ELR (cell line): ENCODE measurements around the gene UBE3D.
A peak's percentile ranks its signal among the peaks of the same experiment; 100 is the strongest.

ENCODE experiments used
- DNase-seq: peaks from one replicate; pipeline ENCODE4 v3.0.0-alpha.2; 2015; ENCODE audit warnings: low read depth

Gene UBE3D, protein sequence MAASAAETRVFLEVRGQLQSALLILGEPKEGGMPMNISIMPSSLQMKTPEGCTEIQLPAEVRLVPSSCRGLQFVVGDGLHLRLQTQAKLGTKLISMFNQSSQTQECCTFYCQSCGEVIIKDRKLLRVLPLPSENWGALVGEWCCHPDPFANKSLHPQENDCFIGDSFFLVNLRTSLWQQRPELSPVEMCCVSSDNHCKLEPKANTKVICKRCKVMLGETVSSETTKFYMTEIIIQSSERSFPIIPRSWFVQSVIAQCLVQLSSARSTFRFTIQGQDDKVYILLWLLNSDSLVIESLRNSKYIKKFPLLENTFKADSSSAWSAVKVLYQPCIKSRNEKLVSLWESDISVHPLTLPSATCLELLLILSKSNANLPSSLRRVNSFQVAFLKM

DNA sequence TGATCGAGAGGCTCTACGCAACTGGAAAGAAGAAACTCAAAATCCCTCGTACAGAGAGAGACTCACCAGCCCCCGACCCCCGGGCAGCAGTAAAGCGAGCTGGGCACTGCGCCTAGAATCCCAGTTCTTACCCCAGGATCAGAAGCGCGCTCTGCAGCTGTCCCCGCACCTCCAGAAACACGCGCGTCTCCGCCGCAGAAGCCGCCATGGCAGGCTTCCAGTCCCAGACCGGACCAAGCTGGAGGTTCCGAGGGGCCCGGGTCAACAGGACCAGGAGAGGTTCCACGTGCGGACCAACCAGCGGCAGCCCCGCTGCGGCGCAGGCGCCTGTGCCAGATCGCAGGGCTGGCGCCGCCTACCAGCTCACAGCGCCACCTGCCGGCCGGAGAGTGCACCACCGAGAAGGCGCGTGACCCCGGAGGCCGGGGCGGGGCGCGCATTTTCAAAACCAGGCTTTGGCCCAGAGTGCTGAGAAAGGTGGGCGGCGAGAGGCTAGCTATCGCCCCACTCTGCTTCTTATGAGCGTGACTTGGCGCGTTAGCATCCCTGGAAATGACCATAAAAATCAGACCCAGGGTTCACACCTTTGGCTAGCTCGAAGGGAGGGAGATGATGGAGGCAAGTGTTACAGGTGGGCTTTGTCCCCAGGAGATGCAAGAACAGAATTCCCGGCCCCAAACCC, at the start of gene UBE3D:
Gene UBE3D (minus strand): TSS at position 331 of the 682 bp plus-strand sequence. CDS start 123 bp downstream, at position 208.
- DNase-seq, result peak; percentile 89

- DNase-seq, result peak; percentile 18
These were observed 48.5 kb upstream of the UBE3D start for GRCh38 chr6:83114164-83114563.

- DNase-seq, result no peak
These were observed 47.6 kb upstream of the UBE3D start for GRCh38 chr6:83113258-83113657.

DNA sequence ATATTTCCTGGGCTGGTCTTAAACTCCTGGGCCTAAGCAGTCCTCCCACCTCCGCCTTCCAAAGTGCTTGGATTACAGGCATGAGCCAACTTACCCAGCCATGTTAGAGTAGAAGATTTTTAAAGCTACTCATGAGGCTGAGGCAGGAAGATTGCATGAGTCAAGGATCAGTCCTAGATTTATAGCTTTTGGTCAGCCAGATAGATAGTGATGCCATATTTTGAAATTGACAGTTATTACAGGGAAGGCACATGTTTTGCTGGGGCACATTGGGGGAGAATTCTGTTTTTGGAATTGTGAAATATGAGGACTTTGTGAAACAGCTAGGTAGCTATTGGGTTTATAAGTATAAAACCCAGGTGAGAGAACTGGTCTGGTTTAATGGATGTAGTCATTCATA, 42.7 kb upstream of the UBE3D start:
- DNase-seq, result no peak

GRCh38 chr6:83098589-83098988, 32.9 kb upstream of the UBE3D start:
- DNase-seq, result no peak

- DNase-seq, result no peak
These were observed 32.0 kb upstream of the UBE3D start for GRCh38 chr6:83097675-83098074.

DNA sequence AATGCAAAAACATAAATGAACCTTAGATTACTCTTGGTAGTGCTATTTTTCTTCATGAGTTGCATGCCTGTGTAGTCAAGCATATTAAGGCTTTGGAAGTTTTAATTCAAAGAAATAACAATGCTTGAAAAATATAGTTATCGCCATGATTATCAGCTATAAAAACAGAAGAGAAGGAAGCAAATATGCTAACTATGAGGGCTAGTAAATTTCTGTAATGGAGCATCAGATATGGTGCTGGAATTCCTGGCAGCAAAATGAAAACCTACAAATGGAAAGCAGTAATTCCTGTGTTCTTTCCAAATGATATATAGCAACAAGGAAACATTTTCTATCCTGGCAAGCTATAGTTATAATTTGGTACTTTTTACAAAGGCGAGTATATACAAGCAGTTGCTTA, 31.6 kb upstream of the UBE3D start:
- no peak for DNase-seq

DNA sequence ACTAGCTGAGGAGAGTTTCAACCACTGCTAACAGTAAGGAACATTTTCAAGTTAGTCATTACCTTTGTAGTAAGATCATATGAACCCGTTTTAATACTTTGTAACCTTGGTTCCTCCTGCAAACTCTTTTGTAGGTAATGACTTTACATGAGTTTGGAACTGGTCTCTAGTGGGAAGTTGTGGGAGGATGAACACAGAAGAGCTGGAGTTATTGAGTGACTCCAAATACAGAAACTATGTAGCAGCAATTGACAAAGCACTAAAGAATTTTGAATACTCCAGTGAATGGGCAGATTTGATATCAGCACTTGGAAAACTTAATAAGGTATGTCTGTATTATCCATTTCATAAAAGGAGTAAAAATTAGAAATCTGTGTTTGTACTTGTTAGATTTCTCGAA, 31.1 kb upstream of the UBE3D start:
- DNase-seq, result peak; percentile 8

GRCh38 chr6:83092756-83093399, 27.2 kb upstream of the UBE3D start:
- peak; percentile 33 for DNase-seq

DNA sequence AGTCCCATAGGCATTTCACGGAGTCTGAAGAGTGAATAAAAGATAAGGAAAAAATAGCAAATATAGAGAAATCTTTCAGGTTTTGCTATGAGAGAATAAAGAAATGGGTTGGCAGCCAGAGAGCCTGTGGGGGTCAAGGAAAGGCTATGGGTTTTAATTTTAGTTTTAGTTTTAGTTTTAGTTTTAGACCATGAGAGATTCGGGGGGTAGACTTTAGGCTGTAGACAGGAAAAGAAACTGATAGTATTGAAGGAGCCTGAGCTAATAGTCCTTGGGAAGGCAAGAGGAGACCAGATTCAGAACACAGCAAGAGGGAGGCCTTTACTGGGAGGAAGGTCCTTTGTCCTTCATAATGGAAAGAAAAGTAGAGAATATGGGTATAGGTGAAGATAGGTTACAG, 21.1 kb upstream of the UBE3D start:
- DNase-seq, result no peak

- no peak for DNase-seq
These were observed 17.8 kb upstream of the UBE3D start for GRCh38 chr6:83083476-83083875.

DNA sequence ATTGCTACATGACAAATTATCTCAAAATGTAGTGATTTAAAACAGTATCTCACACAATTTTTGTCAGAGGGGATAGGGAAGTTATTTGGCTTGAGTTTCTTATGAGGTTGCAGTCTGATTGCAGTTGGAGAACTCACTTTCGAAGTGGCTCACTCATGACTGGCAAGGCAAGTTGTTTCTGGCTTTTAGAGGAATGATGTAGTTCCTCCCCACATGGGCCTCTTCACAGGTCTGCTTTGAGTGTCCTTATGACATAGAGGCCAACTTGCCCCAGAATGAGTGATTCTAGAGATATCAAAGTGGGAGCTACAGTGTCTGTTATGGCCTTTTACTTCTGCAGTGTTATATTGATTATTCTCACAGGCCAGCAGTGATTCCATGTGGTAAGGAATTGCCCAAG, 8.0 kb upstream of the UBE3D start:
- DNase-seq, result no peak

GRCh38 chr6:83072726-83073125, 7.1 kb upstream of the UBE3D start:
- DNase-seq, result no peak

DNA sequence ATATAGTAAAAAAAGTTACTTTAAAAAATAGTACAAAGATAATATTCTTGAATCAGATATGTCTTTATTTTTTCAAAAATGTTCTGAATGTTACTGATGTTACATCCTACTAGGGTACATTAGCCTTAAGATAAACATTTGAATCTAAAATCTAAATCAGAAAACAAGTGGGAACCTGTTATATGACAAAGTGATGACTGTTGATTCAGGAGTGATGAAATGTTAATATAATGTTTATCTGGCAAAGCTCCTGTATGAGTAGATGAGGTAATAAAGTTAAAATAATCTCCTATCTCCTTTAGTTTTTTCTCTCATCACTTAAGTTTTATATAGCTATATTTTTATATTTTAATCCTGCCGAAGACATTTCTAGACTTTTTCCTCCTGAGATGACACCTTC, 6.1 kb upstream of the UBE3D start:
- DNase-seq, result no peak

GRCh38 chr6:83071023-83071422, 5.4 kb upstream of the UBE3D start:
- DNase-seq, result peak; percentile 5

DNA sequence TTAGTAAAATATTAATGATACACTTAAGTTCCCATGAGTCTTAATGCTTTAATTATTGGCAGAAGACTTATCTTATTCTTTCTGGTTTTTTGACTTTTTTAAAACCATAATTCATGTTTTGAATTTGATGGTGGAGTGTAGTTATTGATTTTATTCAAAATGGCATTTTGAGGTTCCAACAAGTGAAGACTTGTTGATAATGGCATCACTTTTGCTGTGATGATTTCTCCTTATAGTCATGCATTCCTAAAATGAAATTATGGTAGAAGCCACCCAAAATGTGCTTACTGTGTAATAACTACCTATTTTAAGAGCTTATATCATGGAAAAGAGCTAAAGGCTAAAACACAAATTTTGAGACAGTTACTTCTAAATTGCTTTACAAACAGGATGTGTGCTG, 4.0 kb upstream of the UBE3D start:
- DNase-seq, result no peak

DNA sequence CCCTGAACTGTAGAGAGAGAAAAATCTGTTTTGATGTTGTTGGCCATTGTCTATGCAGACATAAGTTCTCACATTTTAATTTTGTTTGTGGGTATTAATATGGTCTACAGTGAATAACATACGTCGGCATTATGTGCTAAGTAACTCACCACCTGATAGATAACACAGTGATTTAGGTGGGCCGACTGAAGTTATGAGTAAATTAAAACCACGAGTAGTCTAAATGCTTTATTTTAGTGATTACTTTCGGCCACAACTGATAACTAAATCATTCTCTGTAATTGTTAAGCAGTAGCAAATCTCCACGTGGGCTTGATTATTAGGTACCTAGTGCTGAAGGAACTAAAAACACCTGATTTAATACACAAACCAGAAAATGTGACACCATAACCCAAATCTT, 3.0 kb upstream of the UBE3D start:
- no peak for DNase-seq

- DNase-seq, result peak; percentile 95
These were observed 2.1 kb upstream of the UBE3D start, which contains the start of gene DOP1A for GRCh38 chr6:83067448-83068439. Gene DOP1A (plus strand): TSS chr6:83067671. CDS start chr6:83096978, 29,307 bp downstream.

DNA sequence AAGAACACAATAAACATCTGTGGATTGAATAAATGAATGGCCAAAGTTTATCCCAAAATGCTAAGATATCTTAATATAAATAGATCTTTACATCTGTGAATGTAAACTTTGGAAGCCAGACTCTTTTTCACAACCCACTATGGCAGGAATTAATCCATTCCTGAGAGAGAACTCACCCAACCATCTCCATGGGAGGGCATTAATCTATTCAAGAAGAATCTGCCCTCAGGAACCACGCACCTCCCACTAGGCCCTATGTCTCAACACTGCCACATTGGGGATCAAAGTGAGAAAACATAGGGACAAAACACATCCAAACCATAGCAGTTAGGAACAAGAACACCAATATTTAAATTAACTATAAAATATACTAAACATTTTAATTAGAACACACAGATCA, 3.4 kb downstream of the UBE3D start:
- peak; percentile 60 for DNase-seq

DNA sequence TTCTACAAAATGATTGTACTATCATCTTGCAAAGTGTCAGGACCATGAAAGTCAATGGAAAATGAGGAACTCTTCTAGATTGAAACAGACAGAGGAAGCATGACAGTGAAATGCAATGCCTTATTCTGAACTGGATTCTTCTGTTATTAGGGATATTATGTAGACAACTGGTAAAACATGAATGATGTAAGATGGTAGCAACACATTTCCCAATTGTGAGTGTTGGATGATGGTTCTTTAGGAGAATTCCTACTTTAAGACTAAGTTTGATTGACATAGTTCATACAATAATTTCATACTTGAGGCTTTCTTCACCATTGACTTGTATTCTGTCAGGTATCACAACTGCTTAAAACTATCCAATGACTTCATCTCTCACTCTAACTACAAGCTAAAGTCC, 4.5 kb downstream of the UBE3D start:
- no peak for DNase-seq

DNA sequence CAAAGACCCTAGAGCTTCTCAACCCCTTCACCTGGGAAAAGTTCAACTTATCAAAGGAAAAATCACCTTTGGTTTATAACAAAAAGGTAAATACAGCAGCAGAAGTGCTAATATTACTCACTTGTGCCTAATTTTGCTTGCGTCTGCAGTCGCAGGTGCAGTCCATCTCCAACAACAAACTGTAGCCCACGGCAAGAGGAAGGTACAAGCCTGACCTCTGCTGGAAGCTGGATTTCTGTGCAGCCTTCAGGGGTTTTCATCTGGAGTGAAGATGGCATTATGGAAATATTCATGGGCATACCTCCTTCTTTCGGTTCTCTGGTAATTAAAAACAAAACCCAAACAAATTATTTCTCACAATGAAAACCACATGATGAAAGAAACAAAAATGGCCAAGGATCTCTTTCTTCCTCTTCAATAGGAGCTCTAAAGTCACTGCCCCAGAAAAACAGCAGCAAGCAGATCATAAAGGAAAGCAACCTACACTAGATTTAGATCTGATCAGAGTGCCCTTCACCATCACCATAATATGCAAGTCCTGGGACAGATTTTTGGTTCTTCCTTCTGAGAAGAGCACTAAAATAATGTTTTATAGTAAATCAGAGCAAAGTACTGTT, 7.8 kb downstream of the UBE3D start:
- peak; percentile 73 for DNase-seq
